ENCODE data around the gene MRTFA.

Gene MRTFA

DNA sequence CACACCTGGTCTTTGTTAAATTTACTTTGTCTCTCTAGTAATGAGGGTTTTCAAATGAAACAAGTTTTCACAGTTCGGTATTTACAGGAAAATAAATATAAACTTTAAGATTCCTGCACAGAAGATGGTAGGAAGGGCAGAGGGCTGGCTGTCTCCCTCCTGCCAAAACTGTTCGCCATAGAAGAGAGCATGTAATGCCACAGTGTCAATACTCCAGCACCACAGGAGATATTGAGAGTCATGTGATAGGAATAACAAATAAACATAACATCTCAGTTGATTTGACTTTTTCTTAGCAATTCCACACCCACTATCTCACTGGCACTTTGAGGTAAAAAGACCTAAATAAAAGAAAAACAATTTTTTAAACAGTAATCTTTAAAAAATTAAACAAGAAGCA is 100.9 kb downstream of the MRTFA start:
- H3K9ac ChIP-seq, result no peak overlapping the region
- H3K27me3 ChIP-seq (ENCODE audit: control insufficient read depth, insufficient read depth, low read length), result no peaks in the 10 kb centered on the region
- H3K4me1 ChIP-seq, result peaks cover 11% of the 10 kb centered on the region
- TF ChIP-seq, protein P1, sequence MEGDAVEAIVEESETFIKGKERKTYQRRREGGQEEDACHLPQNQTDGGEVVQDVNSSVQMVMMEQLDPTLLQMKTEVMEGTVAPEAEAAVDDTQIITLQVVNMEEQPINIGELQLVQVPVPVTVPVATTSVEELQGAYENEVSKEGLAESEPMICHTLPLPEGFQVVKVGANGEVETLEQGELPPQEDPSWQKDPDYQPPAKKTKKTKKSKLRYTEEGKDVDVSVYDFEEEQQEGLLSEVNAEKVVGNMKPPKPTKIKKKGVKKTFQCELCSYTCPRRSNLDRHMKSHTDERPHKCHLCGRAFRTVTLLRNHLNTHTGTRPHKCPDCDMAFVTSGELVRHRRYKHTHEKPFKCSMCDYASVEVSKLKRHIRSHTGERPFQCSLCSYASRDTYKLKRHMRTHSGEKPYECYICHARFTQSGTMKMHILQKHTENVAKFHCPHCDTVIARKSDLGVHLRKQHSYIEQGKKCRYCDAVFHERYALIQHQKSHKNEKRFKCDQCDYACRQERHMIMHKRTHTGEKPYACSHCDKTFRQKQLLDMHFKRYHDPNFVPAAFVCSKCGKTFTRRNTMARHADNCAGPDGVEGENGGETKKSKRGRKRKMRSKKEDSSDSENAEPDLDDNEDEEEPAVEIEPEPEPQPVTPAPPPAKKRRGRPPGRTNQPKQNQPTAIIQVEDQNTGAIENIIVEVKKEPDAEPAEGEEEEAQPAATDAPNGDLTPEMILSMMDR (IDR thresholded peaks at IDR 0.05), result no peak
- H3K27ac ChIP-seq, result no peak overlapping the region
- no peak overlapping the region for H3K4me2 ChIP-seq (ENCODE audit: low read length)
- H2AFZ ChIP-seq, result no peak overlapping the region
- H3K4me3 ChIP-seq (ENCODE audit: low read depth, low read length), result no peak overlapping the region
- H3K79me2 ChIP-seq, result no peaks in the 10 kb centered on the region
- no peaks in the 10 kb centered on the region for H3K9me3 ChIP-seq (ENCODE audit: control insufficient read depth, low read length)
- no peaks in the 10 kb centered on the region for H3K36me3 ChIP-seq (ENCODE audit: control insufficient read depth, insufficient read depth, low read length)

GRCh38 chr22:40535189-40535512 is 101.4 kb downstream of the MRTFA start:
- Histone ChIP-seq H3K27me3 (ENCODE audit: control insufficient read depth, insufficient read depth, low read length) (no peaks in the 10 kb centered on the region), H3K79me2 (no peaks in the 10 kb centered on the region), H2AFZ (no peak overlapping the region), H3K9ac (no peak overlapping the region), H3K4me1 (peaks cover 11% of the 10 kb centered on the region), H3K36me3 (ENCODE audit: control insufficient read depth, insufficient read depth, low read length) (no peaks in the 10 kb centered on the region), H3K4me2 (ENCODE audit: low read length) (no peak overlapping the region), H3K9me3 (ENCODE audit: control insufficient read depth, low read length) (no peaks in the 10 kb centered on the region), H3K27ac (no peak overlapping the region), H3K4me3 (ENCODE audit: low read depth, low read length) (no peak overlapping the region)
- TF ChIP-seq, protein P1 (IDR thresholded peaks at IDR 0.05), result no peak

DNA sequence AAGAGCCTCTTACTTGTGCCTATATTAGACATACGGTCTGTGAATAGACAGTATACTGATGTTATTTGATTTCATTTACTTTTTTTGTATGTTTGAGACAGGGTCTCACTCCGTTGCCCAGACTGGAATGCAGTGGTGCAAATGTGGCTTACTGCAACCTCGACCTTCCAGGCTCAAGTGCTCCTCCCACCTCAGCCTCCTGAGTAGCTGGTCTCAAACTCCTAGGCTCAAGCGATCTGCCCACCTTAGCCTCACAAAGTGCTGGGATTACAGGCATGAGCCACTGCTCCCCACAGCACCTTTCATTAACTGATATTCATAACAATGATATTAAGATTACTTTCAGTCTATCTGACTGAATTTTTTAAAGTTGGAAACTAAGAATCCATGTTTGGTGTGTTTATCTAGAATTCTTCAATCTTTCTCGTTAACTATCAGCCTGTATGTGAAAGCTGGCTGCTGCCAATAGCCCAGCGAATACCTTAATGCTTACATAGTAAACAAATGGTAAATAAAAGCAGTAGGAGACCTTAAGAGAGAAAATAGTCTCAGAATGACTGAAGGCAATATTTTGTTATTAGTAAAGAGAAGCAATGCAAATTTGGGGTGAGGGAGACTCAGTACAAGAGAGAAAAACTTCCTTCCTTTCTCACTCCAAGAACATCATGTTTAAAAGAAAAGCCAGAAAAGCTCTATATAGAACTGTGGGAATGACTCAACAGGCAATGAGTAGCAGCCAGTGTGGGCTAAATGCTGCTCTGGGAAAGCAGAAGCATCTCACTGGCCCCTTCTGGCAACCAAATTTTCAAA is 101.9 kb downstream of the MRTFA start:
- Histone ChIP-seq H3K4me2 (ENCODE audit: low read length) (peak overlapping the region; percentile 30), H3K27me3 (ENCODE audit: control insufficient read depth, insufficient read depth, low read length) (no peaks in the 10 kb centered on the region), H3K27ac (peak overlapping the region; percentile 24), H3K9me3 (ENCODE audit: control insufficient read depth, low read length) (no peaks in the 10 kb centered on the region), H3K4me1 (peaks cover 11% of the 10 kb centered on the region), H3K9ac (no peak overlapping the region), H3K79me2 (no peaks in the 10 kb centered on the region), H3K36me3 (ENCODE audit: control insufficient read depth, insufficient read depth, low read length) (no peaks in the 10 kb centered on the region), H2AFZ (no peak overlapping the region), H3K4me3 (ENCODE audit: low read depth, low read length) (no peak overlapping the region)
- TF ChIP-seq, protein P1 (IDR thresholded peaks at IDR 0.05), result no peak

- TF ChIP-seq, protein P1 (IDR thresholded peaks at IDR 0.05), result no peak
- H3K79me2 ChIP-seq, result no peaks in the 10 kb centered on the region
- H3K27ac ChIP-seq, result no peak overlapping the region
- no peaks in the 10 kb centered on the region for H3K9me3 ChIP-seq (ENCODE audit: control insufficient read depth, low read length)
- peaks cover 11% of the 10 kb centered on the region for H3K4me1 ChIP-seq
- H3K27me3 ChIP-seq (ENCODE audit: control insufficient read depth, insufficient read depth, low read length), result no peaks in the 10 kb centered on the region
- no peak overlapping the region for H3K9ac ChIP-seq
- no peak overlapping the region for H3K4me3 ChIP-seq (ENCODE audit: low read depth, low read length)
- H3K36me3 ChIP-seq (ENCODE audit: control insufficient read depth, insufficient read depth, low read length), result no peaks in the 10 kb centered on the region
- no peak overlapping the region for H2AFZ ChIP-seq
- H3K4me2 ChIP-seq (ENCODE audit: low read length), result peak overlapping the region; percentile 30
These were observed 102.7 kb downstream of the MRTFA start for GRCh38 chr22:40533712-40534378.

Data from parathyroid adenoma (tissue), 2 donors.